ENCODE measurements around the gene TM4SF5.

TM4SF5 gene

DNA sequence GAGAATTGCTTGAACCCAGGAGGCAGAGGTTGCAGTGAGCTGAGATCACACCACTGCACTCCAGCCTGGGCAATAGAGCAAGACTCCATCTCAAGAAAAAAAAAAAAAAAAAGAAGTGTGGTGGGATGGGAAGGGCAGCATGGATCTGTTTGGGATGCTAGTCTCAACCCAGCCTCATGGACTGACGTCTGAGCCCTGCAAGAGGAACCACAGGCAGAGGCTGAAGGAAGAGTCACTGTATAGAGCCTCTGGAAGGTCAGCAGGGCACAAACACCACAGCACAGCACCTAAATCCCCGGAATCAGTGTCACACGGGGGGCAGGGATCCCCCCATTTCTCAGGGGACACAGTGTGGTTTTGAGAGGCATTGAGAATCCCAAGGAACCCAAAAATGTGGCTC, 21.1 kb upstream of the TM4SF5 start:
- H2AFZ ChIP-seq (ENCODE audit: low read depth): no peak overlapping the region
- no peaks in the 10 kb centered on the region for H3K4me1 ChIP-seq (ENCODE audit: low read depth, poor library complexity, severe bottlenecking)
- no peak overlapping the region for H3K9ac ChIP-seq
- no peaks in the 10 kb centered on the region for H3K79me2 ChIP-seq (ENCODE audit: insufficient read depth, low read depth)
- no peak overlapping the region for H3K4me2 ChIP-seq
- H4K20me1 ChIP-seq (ENCODE audit: insufficient read depth): no peaks in the 10 kb centered on the region
- no peak overlapping the region for H3K4me3 ChIP-seq (IDR thresholded peaks at IDR 0.05; ENCODE audit: insufficient read depth, low read depth, low read length)
- no peaks in the 10 kb centered on the region for H3K27me3 ChIP-seq (ENCODE audit: insufficient read depth, low read depth)
- no peak overlapping the region for H3K27ac ChIP-seq
- H3K36me3 ChIP-seq (ENCODE audit: insufficient read depth): no peaks in the 10 kb centered on the region
- TF ChIP-seq, protein P1, sequence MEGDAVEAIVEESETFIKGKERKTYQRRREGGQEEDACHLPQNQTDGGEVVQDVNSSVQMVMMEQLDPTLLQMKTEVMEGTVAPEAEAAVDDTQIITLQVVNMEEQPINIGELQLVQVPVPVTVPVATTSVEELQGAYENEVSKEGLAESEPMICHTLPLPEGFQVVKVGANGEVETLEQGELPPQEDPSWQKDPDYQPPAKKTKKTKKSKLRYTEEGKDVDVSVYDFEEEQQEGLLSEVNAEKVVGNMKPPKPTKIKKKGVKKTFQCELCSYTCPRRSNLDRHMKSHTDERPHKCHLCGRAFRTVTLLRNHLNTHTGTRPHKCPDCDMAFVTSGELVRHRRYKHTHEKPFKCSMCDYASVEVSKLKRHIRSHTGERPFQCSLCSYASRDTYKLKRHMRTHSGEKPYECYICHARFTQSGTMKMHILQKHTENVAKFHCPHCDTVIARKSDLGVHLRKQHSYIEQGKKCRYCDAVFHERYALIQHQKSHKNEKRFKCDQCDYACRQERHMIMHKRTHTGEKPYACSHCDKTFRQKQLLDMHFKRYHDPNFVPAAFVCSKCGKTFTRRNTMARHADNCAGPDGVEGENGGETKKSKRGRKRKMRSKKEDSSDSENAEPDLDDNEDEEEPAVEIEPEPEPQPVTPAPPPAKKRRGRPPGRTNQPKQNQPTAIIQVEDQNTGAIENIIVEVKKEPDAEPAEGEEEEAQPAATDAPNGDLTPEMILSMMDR (conservative IDR thresholded peaks at IDR 0.05; ENCODE audit: low read depth, low read length): no peak

GRCh38 chr17:4751932-4752331, 19.8 kb upstream of the TM4SF5 start:
- Histone ChIP-seq H3K27ac (no peak overlapping the region), H3K27me3 (ENCODE audit: insufficient read depth, low read depth) (no peaks in the 10 kb centered on the region), H4K20me1 (ENCODE audit: insufficient read depth) (no peaks in the 10 kb centered on the region), H3K79me2 (ENCODE audit: insufficient read depth, low read depth) (no peaks in the 10 kb centered on the region), H2AFZ (ENCODE audit: low read depth) (no peak overlapping the region), H3K4me2 (no peak overlapping the region), H3K36me3 (ENCODE audit: insufficient read depth) (no peaks in the 10 kb centered on the region), H3K4me3 (IDR thresholded peaks at IDR 0.05; ENCODE audit: insufficient read depth, low read depth, low read length) (no peak overlapping the region), H3K9ac (no peak overlapping the region), H3K4me1 (ENCODE audit: low read depth, poor library complexity, severe bottlenecking) (no peaks in the 10 kb centered on the region)
- TF ChIP-seq, protein P1 (conservative IDR thresholded peaks at IDR 0.05; ENCODE audit: low read depth, low read length): no peak

DNA sequence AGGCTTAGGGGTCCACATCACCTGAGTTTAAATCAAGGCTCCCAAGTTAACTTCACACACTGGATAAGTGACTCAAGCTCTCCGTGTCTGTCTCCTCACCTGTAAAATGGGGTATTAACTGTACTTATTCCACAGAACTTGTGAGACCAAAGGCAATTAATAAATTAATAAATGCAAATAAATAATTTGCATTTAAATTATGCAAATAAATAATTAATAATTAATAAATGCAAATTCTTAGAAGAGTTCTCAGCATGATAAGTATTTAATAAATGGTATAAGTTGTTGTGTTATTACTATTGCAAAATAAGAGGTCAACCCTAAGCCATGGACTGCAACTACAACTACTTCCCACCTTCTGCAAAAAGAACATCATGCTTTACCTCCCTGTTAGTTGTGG, 18.3 kb upstream of the TM4SF5 start:
- H2AFZ ChIP-seq (ENCODE audit: low read depth): no peak overlapping the region

GRCh38 chr17:4759776-4760236, 11.9 kb upstream of the TM4SF5 start:
- Histone ChIP-seq H3K27me3 (ENCODE audit: insufficient read depth, low read depth) (no peaks in the 10 kb centered on the region), H4K20me1 (ENCODE audit: insufficient read depth) (no peaks in the 10 kb centered on the region), H2AFZ (ENCODE audit: low read depth) (no peak overlapping the region), H3K36me3 (ENCODE audit: insufficient read depth) (no peaks in the 10 kb centered on the region), H3K4me3 (IDR thresholded peaks at IDR 0.05; ENCODE audit: insufficient read depth, low read depth, low read length) (no peak overlapping the region), H3K9ac (no peak overlapping the region), H3K27ac (no peak overlapping the region), H3K79me2 (ENCODE audit: insufficient read depth, low read depth) (no peaks in the 10 kb centered on the region), H3K4me1 (ENCODE audit: low read depth, poor library complexity, severe bottlenecking) (no peaks in the 10 kb centered on the region), H3K4me2 (no peak overlapping the region)
- TF ChIP-seq, protein P1 (conservative IDR thresholded peaks at IDR 0.05; ENCODE audit: low read depth, low read length): no peak

More for the DNA sequence above, 18.3 kb upstream of the TM4SF5 start:
- H3K27me3 ChIP-seq (ENCODE audit: insufficient read depth, low read depth): no peaks in the 10 kb centered on the region
- TF ChIP-seq, protein P1 (conservative IDR thresholded peaks at IDR 0.05; ENCODE audit: low read depth, low read length): no peak
- no peaks in the 10 kb centered on the region for H3K36me3 ChIP-seq (ENCODE audit: insufficient read depth)
- no peak overlapping the region for H3K4me2 ChIP-seq
- no peaks in the 10 kb centered on the region for H3K79me2 ChIP-seq (ENCODE audit: insufficient read depth, low read depth)
- no peak overlapping the region for H3K4me3 ChIP-seq (IDR thresholded peaks at IDR 0.05; ENCODE audit: insufficient read depth, low read depth, low read length)
- H3K4me1 ChIP-seq (ENCODE audit: low read depth, poor library complexity, severe bottlenecking): no peaks in the 10 kb centered on the region
- H3K9ac ChIP-seq: no peak overlapping the region
- H4K20me1 ChIP-seq (ENCODE audit: insufficient read depth): no peaks in the 10 kb centered on the region
- H3K27ac ChIP-seq: no peak overlapping the region
